ENCODE data around the gene ZNF808.
"Not testable (repeated sequence)": the region's sequence is repeated elsewhere in the genome, so short reads cannot be mapped to it uniquely, and the experiment has no call there.

The ZNF808 gene

GRCh38 chr19:52492994-52493470, 34.4 kb upstream of the ZNF808 start (continued):
- no peak for TF ChIP-seq ZSCAN4 (tag by site-specific recombination; IDR thresholded peaks at IDR 0.05)
- TF ChIP-seq ZNF639 (tag by site-specific recombination; IDR thresholded peaks at IDR 0.05), result no peak
- no peak for TF ChIP-seq MZF1 (tag by site-specific recombination; IDR thresholded peaks at IDR 0.05; ENCODE audit: borderline replicate concordance)
- no peak for TF ChIP-seq ZNF146 (tag by site-specific recombination; IDR thresholded peaks at IDR 0.05)

- Histone ChIP-seq H3K4me3 (ENCODE audit: low read depth, low read length) (no peak overlapping the region), H3K4me1 (ENCODE audit: control insufficient read depth, insufficient read depth, low read length) (no peaks in the 10 kb centered on the region), H3K9me3 (ENCODE audit: control insufficient read depth, insufficient read depth, low read depth, low read length) (no peaks in the 10 kb centered on the region), H3K36me3 (ENCODE audit: control insufficient read depth in 2 of 2, insufficient read depth in 1 of 2, low read length in 2 of 2) (no peaks in the 10 kb centered on the region), H3K27ac (ENCODE audit: extremely low read depth, low read depth, low read length) (no peak overlapping the region)
- TF ChIP-seq BCL6B (tag by site-specific recombination; IDR thresholded peaks at IDR 0.05), result no peak
- no peak for TF ChIP-seq ZNF501 (tag by site-specific recombination; IDR thresholded peaks at IDR 0.05)
- TF ChIP-seq ZNF157 (tag by site-specific recombination; IDR thresholded peaks at IDR 0.05), result no peak
- no peak for TF ChIP-seq KLF7 (tag by site-specific recombination; IDR thresholded peaks at IDR 0.05; ENCODE audit: borderline replicate concordance)
- TF ChIP-seq ZSCAN5A (tag by site-specific recombination; IDR thresholded peaks at IDR 0.05), result no peak
- no peak for TF ChIP-seq ZSCAN30 (tag by site-specific recombination; IDR thresholded peaks at IDR 0.05)
- ChIA-PET POLR2A (no interaction called here), CTCF (no interaction called here)
Observed at GRCh38 chr19:52494518-52494917, 33.0 kb upstream of the ZNF808 start.

- ChIA-PET POLR2A (no interaction called here), CTCF (no interaction called here)
- H3K27ac ChIP-seq (ENCODE audit: extremely low read depth, low read depth, low read length), result no peak overlapping the region
- TF ChIP-seq ZNF629 (tag by site-specific recombination; IDR thresholded peaks at IDR 0.05), result no peak
- no peak for TF ChIP-seq ZNF76 (tag by site-specific recombination; IDR thresholded peaks at IDR 0.05; ENCODE audit: borderline replicate concordance, low read depth)
- TF ChIP-seq ZNF184 (tag by site-specific recombination; IDR thresholded peaks at IDR 0.05), result no peak
- no peak for TF ChIP-seq ZNF10 (tag by site-specific recombination; IDR thresholded peaks at IDR 0.05)
- TF ChIP-seq ZNF350 (tag by site-specific recombination; IDR thresholded peaks at IDR 0.05), result no peak
- no peak for TF ChIP-seq ZNF221 (tag by site-specific recombination; IDR thresholded peaks at IDR 0.05; ENCODE audit: borderline replicate concordance)
- no peak overlapping the region for H3K4me3 ChIP-seq (ENCODE audit: low read depth, low read length)
- H3K9me3 ChIP-seq (ENCODE audit: control insufficient read depth, insufficient read depth, low read depth, low read length), result no peaks in the 10 kb centered on the region
- no peaks in the 10 kb centered on the region for H3K4me1 ChIP-seq (ENCODE audit: control insufficient read depth, insufficient read depth, low read length)
- no peaks in the 10 kb centered on the region for H3K36me3 ChIP-seq (ENCODE audit: control insufficient read depth in 2 of 2, insufficient read depth in 1 of 2, low read length in 2 of 2)
Observed at GRCh38 chr19:52498571-52498970, 28.9 kb upstream of the ZNF808 start.

- H3K4me1 ChIP-seq (ENCODE audit: control insufficient read depth, insufficient read depth, low read length); POLR2A ChIA-PET; H3K27ac ChIP-seq (ENCODE audit: extremely low read depth, low read depth, low read length); H3K36me3 ChIP-seq (ENCODE audit: control insufficient read depth in 2 of 2, insufficient read depth in 1 of 2, low read length in 2 of 2); CTCF ChIA-PET; H3K9me3 ChIP-seq (ENCODE audit: control insufficient read depth, insufficient read depth, low read depth, low read length); H3K4me3 ChIP-seq (ENCODE audit: low read depth, low read length): not testable (repeated sequence)
Observed at GRCh38 chr19:52500474-52500873, 27.0 kb upstream of the ZNF808 start.

GRCh38 chr19:52500991-52501390, 26.5 kb upstream of the ZNF808 start:
- CTCF ChIA-PET; H3K27ac ChIP-seq (ENCODE audit: extremely low read depth, low read depth, low read length); H3K4me1 ChIP-seq (ENCODE audit: control insufficient read depth, insufficient read depth, low read length); POLR2A ChIA-PET; H3K9me3 ChIP-seq (ENCODE audit: control insufficient read depth, insufficient read depth, low read depth, low read length); H3K4me3 ChIP-seq (ENCODE audit: low read depth, low read length); H3K36me3 ChIP-seq (ENCODE audit: control insufficient read depth in 2 of 2, insufficient read depth in 1 of 2, low read length in 2 of 2): not testable (repeated sequence)

Data from HEK293 (cell line).